ENCODE results near the gene GPR31.
"Not testable (repeated sequence)": the region's sequence is repeated elsewhere in the genome, so short reads cannot be mapped to it uniquely, and the experiment has no call there.

Gene GPR31

GRCh38 chr6:167157863-167158262 lies at the start of gene GPR31:
Gene GPR31 (minus strand): TSS chr6:167157980. CDS start chr6:167157831, 149 bp downstream.
- no peak for DNase-seq
- intact Hi-C loops (cut with DNase I): no loop called here

DNA sequence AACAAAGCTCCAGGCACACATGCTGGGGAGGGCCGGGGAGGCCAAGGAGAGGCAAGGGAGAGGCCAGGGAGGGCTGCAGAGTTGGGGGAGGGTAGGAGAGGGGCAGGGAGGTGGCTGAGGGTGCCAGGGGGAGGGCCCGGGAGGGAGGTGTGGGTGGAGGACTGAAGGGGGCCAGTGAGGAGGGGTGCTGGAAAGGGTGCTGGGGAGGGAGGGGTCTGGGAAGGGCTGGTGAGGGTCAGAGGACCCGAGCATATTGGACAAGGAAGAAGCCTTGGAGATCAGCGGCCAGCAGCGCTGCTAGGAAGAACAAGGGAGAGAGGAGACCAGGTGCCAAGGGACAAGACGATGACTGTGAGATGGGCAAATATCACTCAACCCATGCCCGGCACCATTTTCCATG lies 49.7 kb upstream of the GPR31 start:
- intact Hi-C loops (cut with DNase I): no loop called here
- no peak for DNase-seq

- intact Hi-C loops (cut with DNase I); DNase-seq: not testable (repeated sequence)
Measured at GRCh38 chr6:167205316-167205715, 47.5 kb upstream of the GPR31 start.

- DNase-seq; intact Hi-C loops (cut with DNase I): not testable (repeated sequence)
Measured at GRCh38 chr6:167204059-167204348, 46.2 kb upstream of the GPR31 start.

DNA sequence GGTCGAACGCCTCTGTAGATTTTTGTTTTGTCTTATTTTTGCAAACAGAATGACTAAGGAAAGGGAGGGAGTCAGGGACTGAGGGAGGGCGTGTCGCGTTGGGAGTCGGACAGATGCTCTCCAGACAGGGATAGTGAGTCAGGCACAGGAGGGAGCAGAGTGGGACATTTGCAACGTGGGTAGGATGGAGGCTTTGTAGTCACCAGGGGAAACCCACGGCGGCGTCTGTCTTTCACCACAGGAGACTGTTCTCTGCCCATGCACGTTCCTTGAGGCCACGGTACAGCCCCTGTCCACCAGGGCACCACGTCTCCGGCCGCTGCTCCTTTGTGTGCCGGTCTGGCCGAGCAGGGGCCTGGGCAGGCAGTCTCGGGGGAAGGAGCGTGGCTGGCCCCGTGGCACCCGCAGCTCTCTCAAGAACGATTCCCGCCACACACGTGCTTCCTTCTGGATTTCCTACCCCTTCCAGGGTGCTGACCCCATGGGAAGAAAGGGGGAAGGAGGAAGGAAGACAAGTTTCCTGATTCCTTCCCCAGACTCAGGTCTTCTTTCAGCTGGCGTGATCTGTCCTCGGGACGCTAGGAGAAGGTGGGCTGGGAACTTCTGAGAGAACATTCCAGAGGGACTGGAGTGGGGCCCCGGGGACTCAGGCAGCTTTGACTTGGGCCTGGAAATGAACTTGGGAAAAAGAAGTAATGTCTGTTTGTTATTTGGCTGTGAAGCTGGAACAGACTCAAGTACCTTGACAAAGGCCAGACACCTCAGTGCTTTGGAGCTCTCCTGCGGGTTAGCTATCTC lies 45.7 kb upstream of the GPR31 start:
- peak in 5 of 10 donors; percentile 23 to 91 (median 58) for DNase-seq
- intact Hi-C loops (cut with DNase I): not testable (repeated sequence)

DNA sequence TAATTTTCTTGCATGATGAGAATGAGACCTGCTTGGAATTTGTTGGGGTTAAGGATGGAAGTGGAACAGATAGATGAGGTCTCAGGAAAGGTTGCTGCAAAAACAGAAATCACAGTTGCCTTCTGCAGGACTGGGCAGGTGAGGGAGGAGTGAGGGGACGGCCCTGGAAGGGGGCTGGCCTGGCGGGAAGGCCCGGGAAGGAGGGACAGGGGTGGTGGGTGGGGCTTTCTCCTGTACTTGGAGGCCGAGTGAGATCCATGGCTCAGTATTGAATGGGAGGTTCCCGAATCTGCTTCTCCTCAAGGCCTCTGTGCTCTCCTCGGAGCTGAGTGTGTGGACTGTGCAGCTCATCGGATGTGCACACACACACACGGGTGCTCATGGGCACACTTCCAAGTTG lies 44.8 kb upstream of the GPR31 start:
- DNase-seq; intact Hi-C loops (cut with DNase I): not testable (repeated sequence)

DNA sequence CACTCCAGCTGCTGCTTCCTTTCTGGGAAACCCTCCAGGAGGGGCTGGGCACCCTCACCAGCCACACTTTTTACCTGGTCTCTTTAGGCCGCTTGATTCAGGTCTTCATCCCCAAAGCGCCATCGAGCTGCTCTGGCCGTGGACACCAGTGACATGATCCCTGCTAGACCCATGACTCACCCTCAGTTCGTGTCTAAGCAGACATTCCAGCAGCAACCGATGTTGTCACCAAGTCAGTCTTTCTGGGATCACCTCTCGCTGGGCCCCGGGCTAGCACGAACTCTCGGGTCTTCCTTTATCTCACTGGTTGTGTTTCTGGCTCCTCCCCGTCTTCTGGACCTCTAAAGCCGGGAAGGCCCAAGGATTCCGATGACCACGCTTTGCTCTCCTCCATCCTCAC lies 43.0 kb upstream of the GPR31 start:
- intact Hi-C loops (cut with DNase I): no loop called here
- DNase-seq: no peak

DNA sequence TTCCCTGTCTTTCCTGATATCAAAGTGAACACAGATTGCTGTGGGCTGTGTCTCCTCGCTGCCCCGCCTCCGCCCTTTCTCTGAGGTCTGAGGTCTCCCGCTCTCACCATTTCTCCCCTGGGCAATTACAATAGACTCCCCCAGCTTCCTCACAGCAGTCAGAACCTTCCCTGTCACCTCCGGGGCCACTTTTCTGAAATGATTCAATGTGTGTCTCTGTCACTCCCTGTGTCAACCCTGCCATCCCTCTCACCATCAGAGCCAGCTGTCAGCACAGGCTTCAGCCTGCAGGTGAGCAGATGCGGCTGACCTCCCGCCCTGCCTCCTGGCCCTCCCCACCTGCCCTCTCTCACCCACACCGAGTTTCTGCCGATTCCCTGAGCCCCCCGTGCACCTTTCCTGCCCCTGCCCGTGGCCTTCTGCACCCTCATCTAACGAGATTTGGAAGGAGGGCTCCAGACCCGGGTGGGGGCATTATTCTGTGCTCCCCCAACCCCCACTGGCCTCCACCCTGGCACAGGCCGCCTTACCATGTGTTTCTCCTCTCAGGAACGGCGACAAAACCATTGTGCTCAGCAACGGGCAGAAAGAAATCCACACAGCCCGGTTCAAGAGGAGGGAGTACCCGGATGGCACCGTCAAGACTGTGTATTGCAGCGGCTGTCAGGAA lies 38.3 kb upstream of the GPR31 start:
- DNase-seq; intact Hi-C loops (cut with DNase I): not testable (repeated sequence)

DNA sequence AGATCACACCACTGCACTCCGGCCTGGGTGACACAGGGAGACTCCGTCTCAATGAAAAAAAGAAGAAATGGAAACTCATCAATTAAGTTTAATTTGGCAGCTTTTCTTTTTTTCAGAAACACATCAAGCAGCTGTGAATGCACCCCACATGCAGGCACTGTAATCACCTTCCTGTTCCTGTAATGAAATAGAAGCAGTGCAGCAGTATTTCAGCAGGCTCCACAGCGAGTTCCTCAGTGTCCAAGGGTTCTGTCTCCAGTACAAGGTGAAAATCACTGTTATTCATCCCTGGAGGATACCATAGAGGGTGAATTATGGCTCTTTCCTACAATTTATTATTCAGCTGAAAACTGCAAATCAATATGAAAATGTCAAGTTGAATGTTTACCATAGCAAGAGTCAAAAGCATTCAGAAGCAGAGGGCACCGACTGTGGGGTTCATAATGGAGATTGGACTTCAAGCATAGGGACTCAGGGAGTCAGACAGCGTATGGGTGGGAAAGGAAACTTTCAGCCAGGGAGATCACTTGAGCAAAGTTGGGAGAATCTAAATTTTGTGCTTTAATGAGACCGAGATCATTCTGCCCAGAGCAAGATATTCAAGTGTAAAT lies 35.8 kb upstream of the GPR31 start:
- intact Hi-C loops (cut with DNase I): not testable (repeated sequence)
- DNase-seq: peak in 1 of 10 donors; percentile 40

- peak in 1 of 10 donors; percentile 49 for DNase-seq
- intact Hi-C loops (cut with DNase I): not testable (repeated sequence)
Measured at GRCh38 chr6:167191043-167191583, 33.3 kb upstream of the GPR31 start.

DNA sequence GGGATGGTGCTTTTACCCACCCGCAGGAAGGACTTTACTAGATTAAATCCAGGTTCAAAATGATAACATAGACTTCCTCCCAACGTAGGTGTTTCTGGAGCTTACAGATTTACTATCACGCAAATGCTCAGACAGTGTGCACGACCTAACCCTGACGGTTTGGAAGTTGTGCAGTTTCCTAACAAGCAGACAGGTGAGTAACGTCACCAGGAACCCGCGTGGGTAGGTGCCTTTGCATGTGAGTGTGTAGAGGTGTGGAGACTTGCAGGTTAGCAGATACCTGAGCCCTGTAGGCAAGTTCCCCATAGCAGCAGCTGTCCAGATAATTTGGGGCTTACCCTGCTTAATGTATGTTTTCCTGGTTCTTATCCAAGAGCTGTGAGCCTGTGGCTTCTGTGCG lies 29.5 kb upstream of the GPR31 start:
- intact Hi-C loops (cut with DNase I): not testable (repeated sequence)

DNA sequence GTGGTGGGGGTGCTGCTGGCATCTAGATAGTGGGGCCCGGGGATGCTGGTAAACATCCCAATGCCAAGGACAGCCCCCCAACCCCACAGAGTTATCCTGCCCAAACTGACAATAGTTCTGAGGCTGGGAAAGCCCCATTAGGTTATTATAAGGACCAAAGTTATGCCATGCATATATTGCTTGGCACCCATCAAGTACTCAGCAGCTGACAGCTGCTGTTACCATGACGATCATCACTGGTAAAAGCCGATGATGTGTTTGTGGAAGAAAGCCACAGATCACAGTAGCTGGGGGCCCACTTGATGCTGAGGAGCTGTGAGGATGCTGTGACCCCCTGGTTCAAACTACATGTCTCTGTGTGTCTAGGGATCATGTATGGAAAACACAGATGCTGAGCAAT lies 27.3 kb upstream of the GPR31 start:
- DNase-seq; intact Hi-C loops (cut with DNase I): not testable (repeated sequence)

More for the DNA sequence above, 29.5 kb upstream of the GPR31 start:
- peak in 1 of 10 donors; percentile 31 for DNase-seq

DNA sequence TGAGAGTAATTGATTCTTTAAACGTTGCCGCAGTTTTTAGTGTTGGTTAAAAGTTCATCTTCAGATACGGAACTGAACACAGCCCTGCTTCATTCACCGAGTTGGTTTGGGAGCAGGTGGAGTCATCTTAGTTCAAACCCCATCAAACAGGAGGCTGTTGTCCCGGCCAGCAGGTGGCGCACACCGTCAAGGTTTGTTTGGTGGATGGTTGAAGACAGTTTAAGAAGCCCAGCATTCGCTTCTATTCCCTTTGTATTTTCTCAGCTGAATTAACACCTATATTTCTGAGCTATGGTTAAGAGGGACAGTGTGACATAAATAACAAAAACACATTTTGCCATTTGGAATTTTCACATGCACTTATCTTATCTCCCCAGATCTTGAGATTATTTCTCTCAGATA lies 25.1 kb upstream of the GPR31 start:
- DNase-seq; intact Hi-C loops (cut with DNase I): not testable (repeated sequence)

DNA sequence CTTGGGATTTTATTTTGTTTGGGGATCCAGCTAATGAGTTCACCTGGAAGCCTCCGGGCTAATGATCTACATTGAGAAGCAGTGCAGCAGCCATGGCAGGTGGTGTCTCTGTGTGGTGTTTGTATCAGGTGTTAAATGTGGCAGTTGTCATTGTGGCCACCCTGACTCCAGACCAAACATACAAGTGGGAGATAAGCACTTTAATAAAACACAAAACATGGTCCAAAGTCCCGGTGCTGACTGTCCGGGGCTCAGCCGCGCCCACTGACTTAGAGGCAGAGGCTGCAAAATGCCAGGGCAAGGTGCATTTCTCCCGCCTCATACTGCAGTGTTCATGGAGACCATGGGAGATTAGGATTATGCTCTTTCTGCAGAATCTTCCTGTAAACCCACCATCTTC lies 23.6 kb upstream of the GPR31 start:
- intact Hi-C loops (cut with DNase I); DNase-seq: not testable (repeated sequence)

GRCh38 chr6:167180086-167180485 lies 22.3 kb upstream of the GPR31 start:
- intact Hi-C loops (cut with DNase I); DNase-seq: not testable (repeated sequence)

- intact Hi-C loops (cut with DNase I); DNase-seq: not testable (repeated sequence)
Measured at GRCh38 chr6:167178896-167179655, 21.3 kb upstream of the GPR31 start.

GRCh38 chr6:167177271-167177670 lies 19.5 kb upstream of the GPR31 start:
- intact Hi-C loops (cut with DNase I); DNase-seq: not testable (repeated sequence)

- DNase-seq: not testable (repeated sequence)
Measured at GRCh38 chr6:167172011-167172410, 14.2 kb upstream of the GPR31 start.

DNA sequence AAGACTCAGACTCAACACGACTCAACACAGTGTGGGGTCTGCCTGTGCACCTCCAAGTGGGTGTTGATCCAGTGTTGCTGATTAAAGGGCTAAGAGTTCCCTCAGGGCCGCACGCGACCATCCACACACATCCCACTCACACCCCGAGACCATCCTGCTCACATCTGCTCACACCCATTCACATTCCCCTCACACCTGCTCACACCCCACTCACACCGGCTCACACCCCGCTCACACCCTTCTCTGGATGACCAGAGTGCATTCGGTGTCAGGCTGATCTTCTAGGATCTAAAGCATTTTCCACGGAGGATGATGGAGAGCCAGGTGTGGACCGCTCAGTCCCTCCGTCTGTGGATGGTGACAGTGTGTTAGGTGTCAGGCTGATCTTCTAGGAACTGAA lies 13.5 kb upstream of the GPR31 start:
- intact Hi-C loops (cut with DNase I); DNase-seq: not testable (repeated sequence)

More at GRCh38 chr6:167172011-167172410, 14.2 kb upstream of the GPR31 start:
- intact Hi-C loops (cut with DNase I): not testable (repeated sequence)

DNA sequence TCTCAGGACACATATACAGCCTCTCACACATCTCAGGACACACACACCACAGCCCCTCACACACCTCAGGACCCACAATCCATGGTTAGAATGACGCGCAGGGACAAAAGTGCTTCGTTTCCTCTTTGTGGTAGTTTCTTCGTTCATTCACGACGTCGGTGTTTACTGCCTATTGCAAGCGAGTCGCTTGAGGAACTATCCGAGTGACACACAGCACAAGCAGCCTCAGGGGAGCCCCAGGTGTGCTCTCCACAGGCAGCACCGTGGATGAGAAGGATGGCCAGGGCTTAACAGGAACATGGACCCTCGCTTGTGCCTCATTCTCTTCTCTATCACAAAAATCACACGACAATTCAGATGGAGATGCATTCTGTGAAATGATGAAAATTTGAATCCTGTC lies 12.1 kb upstream of the GPR31 start:
- DNase-seq; intact Hi-C loops (cut with DNase I): not testable (repeated sequence)
